Renal cortical epithelial cell (primary cell): ENCODE results near the gene SPPL2B. TPM values are rescaled to one million over a fixed set of nuclear protein-coding genes. Genes with fewer than 3 reads are reported as not detected.

Source experiments
- DNase-seq: peaks from one replicate; pipeline ENCODE4 v3.0.0-alpha.2; 2011; ENCODE audit warnings: low read depth
- total RNA-seq: library from RNA; depleted of rRNA; stranded (reverse); fragments of >200 nt; gene quantifications from 2 replicates; pipeline ENCODE4 v1.2.3, GENCODE V29; 2014

SPPL2B gene
- total RNA-seq, 1 donor from 2014 or later = 43.7 TPM

DNA sequence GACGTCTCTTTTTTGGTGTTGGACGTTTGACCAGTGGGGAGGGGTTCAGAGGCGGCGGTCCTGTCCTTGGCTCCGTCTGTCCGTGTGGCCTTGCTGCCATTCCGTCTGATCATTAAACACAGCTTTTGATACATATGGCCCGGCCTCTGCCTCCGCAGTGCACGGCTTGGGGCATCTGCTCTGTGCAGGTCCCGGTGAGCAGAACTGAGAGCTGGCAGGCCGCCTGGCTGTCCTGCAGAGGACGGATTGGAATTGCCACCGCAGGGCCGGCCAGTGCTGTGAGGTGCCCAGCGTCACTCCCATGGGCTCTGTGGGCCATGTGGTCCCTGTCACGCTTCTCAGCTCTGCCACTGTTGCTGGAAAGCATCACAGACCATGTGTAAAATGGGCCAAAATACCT is 26.2 kb downstream of the SPPL2B start:
- no peak for DNase-seq

DNA sequence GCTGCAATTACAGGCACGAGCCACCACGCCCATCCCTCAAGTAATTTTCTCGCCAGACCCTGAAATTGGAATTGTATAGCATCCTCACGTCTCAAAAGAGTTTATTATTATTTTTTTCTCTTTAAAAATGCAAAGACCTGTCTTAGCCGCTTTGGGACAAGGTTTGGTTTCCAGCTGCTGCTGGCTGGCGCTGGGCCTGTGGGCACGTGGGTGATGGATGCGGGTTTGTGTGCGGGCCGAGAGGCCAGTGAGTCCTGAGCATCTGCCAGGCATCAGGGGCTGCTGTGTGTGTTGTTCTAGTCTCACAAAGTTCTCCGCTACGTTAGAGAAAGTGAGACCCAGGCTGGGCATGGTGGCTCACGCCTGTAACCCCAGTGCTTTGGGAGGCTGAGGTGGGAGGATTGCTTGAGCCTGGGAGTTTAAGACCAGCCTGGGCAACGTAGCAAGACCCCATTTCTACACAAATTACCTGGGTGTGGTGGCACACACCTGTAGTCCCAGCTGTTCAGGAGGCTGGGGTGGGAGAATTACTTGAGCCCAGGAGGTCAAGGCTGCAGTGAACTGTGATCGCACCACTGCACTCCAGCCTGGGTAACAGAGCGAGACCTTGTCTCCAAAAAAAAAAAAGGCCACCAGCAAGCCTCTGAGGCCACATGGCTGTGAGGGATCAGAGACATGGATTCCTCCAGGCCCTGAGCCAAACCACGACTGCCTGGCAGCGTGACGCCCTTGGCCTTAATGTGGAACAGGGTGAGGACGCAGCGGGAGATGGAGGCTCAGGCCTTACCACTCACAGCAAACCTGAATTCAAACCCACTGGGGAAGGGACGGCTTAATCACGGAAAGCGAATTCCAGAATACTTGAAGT is 26.9 kb downstream of the SPPL2B start:
- DNase-seq = no peak

GRCh38 chr19:2356036-2356646 is 27.7 kb downstream of the SPPL2B start:
- no peak for DNase-seq

DNA sequence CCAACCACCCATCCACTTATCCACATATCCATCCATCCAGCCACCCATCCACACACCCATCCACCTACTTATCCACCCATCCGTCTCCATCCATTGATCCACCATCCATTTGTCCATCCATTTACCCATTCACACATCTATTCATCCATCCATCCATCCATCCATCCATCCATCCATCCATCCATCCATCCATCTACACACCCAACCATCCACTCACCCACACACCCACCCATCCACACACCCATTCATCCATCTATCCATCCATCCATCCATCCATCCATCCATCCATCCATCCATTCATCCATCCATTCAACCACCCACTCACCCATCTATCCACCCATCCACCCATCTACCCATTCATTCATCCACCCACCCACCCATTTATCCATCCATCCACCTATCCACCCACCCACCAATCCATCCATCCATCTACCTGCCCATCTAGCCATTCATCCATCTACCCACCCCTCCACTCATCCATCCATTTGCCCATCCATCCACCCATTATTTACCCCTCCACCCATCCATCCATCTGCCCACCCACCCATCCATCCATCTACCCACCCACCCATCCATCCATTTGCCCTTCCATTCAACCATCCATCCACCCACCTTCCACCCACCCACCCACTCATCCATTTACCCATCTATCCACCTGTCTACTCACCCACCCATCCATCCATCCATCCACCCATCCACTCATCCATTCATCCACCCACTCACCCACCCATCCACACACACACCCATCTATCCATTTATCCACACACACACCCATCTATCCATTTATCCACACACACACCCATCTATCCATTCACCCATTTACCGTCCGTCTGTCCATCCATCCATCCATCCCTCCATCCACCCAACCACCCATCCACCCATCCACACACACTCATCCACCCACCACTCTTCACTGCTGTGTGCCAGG is 29.1 kb downstream of the SPPL2B start:
- DNase-seq = no peak

- DNase-seq = no peak
These were observed 30.2 kb downstream of the SPPL2B start for GRCh38 chr19:2358548-2359173.

DNA sequence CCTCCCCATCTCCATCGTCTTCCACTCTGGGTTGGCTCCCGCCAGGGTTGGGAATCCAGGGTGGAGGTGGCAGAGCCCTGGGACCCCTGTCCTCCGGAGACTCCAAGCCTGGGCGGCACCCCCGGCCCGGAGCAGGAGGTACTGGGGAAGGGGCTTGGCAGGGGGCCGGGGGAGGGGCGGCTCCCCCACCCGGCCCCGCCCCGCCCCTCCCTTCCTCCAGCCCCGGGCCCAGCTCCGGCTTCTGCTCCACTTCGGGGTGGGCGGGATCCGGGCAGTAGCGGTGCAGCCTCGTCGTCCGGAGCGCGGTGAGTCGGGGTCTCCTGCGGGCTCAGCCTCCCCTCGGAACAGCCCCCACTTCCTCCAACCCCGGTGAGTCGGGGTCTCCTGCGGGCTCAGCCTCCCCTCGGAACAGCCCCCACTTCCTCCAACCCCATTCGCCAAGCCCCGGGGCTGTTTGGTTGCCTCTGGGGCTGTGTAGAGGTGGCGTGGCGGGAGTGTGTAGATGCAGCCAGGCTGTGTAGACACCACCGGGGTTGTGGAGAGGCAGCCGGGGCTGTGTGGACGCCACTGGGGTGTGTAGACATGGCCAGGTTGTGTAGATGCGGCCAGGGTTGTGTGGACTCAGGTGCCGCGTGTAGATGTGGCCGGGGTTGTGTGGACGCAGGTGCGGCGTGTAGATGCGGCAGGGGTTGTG is 31.7 kb downstream of the SPPL2B start, which contains the start of gene TMPRSS9:
TSS of gene TMPRSS9 (plus strand) at position 274 of the 694 bp plus-strand sequence. CDS start 29,521 bp downstream, outside the sequence.
- no peak for DNase-seq

GRCh38 chr19:2360833-2361232 is 32.3 kb downstream of the SPPL2B start:
- DNase-seq = no peak

DNA sequence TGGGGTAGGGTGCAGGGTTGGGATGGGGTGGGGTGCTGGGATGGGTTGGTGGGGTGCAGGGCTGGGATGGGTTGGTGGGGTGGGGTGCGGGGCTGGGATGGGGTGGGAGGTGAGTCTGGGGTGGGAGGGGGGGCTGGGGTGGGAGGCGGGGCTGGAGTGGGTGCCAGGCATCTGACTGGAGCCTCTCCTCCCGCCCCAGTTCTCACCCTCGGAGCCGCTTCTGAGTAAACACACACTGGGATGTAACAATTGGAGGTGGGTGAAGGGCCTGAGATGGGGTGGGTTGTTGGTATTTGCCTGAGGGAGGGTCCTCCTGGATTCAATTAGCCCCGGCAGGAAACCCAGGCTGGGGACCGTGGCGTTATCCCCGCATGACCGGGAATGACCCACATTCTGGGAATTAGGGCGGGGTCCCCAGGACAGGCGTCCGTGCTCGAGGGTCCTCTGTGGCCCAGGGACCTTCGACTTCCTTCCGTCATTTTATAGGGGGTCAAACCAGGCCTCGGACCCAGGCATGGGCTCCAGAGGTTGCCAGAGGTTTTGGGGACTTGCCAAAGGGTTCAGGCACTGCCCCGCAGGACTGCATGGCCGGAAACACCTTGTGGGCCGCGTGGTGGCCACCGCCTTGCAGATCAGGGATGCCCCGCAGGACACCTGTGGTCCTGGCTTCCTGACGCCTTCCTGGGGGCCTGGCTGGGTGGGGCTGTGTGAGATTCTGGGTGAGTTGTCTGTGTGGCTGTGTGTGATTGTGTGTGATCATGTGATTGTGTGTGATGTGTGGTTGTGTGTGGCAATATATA is 33.0 kb downstream of the SPPL2B start:
- no peak for DNase-seq

DNA sequence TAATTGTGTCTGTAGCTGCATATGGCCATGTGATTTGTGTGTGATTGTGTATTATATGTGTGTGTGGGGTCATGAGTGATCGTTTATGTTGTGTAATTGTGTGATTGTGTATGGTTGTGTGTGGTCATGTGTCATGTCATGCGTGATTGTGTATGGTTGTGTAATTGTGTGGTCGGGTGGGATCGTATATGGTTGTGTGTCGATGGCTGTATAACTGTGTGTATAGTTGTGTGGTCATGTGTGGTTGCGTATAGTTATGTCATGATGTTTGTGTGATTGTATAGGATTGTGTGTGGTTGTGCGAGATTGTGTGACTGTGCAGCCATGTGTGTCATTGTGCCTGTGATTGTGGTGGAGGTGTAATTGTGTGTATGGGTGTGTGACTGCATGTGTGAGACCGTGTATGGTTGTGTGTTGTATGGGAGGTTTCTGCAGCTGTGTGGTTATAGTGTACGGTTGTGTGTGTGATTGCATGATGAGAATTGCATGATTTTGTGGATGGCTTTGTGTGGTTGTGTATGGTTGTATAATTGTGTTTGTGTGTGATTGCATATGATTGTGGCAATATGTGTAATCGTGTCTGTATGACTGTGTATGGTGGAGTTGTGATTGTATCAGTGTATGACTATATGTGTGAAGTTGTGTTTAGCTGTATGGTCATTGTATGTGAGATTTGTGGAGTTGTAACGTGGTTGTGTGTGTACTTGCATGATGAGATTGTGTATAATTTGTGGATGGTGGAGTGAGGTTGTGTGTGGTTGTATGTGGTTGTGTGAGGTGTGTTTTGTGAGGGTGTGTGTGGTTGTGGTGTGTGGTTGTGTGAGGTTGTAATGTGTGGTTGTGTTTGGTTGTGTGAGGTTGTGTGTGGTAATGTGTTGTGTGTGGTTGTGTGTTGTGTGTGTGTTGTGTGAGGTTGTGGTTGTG is 33.8 kb downstream of the SPPL2B start:
- no peak for DNase-seq

GRCh38 chr19:2362970-2363300 is 34.5 kb downstream of the SPPL2B start:
- no peak for DNase-seq

DNA sequence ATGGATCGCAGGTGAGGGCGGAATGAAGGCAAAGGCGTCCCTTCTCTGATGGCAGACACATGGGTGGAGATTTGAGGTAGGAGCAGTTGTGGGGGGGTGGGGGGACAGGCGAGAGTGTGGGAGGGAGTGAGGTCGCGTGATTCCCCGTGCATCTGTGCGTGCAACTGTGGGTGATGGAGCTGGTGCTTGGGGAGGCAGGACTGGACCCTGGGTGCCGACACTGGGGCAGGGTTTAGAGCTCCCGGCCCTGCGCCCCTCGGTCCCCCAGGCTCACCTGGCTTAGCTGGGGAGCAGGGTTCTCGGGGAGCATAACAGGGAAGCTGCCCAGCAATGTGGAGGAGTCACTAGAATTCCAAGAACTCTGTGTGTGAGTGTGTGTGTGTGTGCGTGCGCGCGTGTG is 34.9 kb downstream of the SPPL2B start:
- DNase-seq = no peak

- no peak for DNase-seq
These were observed 36.9 kb downstream of the SPPL2B start for GRCh38 chr19:2365201-2365970.

- DNase-seq = no peak
These were observed 43.2 kb downstream of the SPPL2B start for GRCh38 chr19:2371656-2372055.

DNA sequence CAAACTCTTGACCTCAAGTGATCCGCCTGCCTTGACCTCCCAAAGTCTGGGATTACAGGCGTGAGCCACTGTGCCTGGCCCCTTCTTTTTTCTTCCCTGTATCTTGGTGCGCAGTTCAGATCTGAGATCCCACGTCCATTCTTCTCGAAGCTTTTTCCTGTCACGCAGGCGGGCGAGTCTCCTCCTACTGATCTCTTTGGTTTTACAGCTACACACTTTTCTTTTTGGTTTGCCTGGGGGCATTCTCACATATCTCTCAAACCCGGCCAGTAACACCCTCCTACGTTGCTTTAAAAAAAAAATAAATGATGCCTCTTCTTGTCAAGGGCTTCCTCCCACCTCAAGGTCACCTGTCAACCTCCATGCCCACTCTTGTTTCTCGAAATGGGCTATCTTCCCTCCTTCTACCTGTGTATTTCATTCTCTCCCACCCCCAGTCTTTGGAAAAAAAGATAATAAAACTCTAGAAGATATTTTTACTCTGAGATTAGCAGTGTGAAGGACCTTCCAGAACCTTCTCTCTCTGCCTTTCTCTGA is 43.7 kb downstream of the SPPL2B start:
- DNase-seq = no peak

DNA sequence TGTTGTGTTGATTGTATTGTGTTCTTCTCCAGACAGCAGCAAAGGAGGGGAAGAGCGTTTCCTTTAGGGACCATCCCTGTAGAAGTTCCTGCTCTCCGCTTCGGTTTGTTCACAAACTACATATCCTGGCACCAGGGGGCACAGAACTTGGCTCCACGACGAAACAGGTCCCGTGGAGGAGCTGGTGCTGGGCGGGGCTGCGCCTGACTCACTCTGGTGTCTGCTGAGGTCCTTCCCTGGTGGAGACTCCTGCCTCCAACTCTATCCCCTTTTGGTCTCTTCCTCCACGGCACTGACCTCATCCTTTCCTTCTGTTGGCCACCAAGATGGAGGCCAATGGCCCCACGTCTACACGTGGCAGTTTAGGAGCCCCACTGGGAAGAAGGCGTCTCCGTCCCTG is 46.3 kb downstream of the SPPL2B start:
- DNase-seq = no peak

DNA sequence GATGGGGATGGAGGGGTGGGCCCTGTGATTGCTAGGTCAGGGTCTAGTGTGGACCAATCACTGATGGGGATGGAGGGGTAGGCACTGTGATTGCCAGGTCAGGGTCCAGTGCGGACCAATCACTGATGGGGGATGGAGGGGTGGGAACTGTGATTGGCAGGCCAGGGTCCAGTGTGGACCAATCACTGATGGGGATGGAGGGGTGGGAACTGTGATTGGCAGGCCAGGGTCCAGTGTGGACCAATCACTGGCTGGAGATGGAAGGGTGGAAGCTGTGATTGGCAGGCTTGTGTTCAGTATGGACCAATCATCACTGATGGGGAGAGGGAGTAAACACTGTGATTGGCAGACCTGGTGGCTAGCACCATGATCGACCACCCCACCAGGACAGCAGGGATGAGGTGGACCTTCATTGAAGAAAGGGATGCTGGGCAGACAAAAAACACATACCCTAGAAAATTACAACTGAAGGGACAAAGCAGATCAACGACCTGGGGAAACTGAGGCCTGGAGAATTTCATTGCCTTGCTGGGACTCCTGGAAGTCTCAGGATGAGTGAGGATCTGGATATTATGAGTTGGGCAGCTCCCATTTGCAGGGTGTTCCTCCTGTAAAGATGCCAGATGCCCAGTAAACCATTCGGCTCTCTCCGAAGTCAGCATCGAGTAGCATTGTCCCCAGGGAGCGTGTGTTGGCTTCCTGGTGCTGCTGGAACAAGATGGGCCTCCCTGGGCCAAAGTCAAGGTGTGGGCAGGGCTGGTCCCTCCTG is 47.1 kb downstream of the SPPL2B start:
- DNase-seq = no peak

DNA sequence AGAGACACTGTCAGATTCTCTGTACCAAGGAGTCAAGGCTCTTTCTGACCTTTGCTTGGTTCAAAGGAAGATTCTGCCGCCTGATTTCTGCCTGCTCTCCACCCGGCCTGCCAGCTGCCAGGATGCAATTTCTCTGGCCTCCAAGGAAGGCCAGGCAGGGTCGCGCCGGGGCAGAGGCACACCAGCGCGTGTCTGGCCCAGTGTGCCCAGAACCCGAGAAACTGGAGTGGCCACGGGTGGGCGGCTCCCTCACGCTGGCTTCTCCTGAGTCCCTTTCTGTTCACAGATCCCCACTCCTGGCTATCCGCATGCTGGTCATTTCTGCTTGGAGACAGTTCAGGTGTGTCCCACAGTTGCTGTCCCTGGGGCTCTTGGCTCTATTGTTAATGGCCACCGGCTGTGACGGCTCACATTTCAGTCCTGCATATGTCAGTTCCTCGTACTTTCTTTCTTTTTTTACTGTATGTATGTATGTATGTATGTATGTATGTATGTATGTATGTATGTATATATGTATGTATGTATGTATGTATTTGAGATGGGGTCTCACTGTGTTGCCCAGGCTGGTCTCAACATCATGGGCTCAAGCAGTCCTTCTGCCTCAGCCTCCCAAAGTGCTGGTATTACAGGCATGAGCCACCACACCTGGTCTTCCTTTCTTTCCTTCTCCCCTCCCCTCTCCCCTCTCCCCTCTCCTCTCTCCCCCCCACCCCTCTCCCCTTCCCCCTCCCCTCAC is 48.5 kb downstream of the SPPL2B start:
- DNase-seq = no peak
